HepG2 (cell line): Measurements from ENCODE around the gene DHRS1. TPM values are rescaled to one million over a fixed set of nuclear protein-coding genes. Genes with fewer than 3 reads are reported as not detected.

ENCODE experiments used
- AHDC1 ChIP-seq: sonication (generic); formaldehyde crosslinking; IDR thresholded peaks from 2 replicates; pipeline ENCODE4 v1.5.1; 2020; ENCODE audit warnings: mild to moderate bottlenecking, missing genetic modification reagents, borderline replicate concordance
- ETV6 ChIP-seq: sonication (generic); formaldehyde crosslinking; conservative IDR thresholded peaks from 2 replicates; pipeline ENCODE4 v1.4.0; 2020; ENCODE audit warnings: missing genetic modification reagents
- HMG20A ChIP-seq: IDR thresholded peaks from 2 replicates; pipeline ENCODE4 v1.6.1; 2016; ENCODE audit warnings: borderline replicate concordance
- KAT2B ChIP-seq: fragments of 150-350 bp; IDR thresholded peaks from 2 replicates; pipeline ENCODE4 v1.6.1; 2014; ENCODE audit warnings: low read depth, low read length, borderline replicate concordance
- MAFG ChIP-seq: sonication (generic); formaldehyde crosslinking; IDR thresholded peaks from 2 replicates; pipeline ENCODE4 v1.5.1; 2020; ENCODE audit warnings: mild to moderate bottlenecking, missing genetic modification reagents
- MZF1 ChIP-seq: sonication (generic); formaldehyde crosslinking; IDR thresholded peaks from 2 replicates; pipeline ENCODE4 v1.8.1; 2023; ENCODE audit warnings: mild to moderate bottlenecking, missing genetic modification reagents, borderline replicate concordance
- NR2F6 ChIP-seq, 2 experiments: IDR thresholded peaks; 2 replicates each; pipeline ENCODE4 v1.6.1; 2016; ENCODE audit warnings: antibody characterized with exemption in 1 of 2, mild to moderate bottlenecking in 1 of 2
- PCBP2 ChIP-seq: fragments of 200-400 bp; formaldehyde crosslinking; optimal IDR thresholded peaks from 2 replicates; pipeline ENCODE3; 2018; ENCODE audit warnings: low read length, low read depth; ENCODE audit not compliant: poor library complexity, severe bottlenecking
- SMC3 ChIP-seq: IDR thresholded peaks from 2 replicates; pipeline ENCODE4 v1.6.1; 2011; ENCODE audit warnings: low read length, improper control_type of control experiment
- ZMAT3 ChIP-seq: sonication (generic); formaldehyde crosslinking; conservative IDR thresholded peaks from 2 replicates; pipeline ENCODE4 v1.7.0; 2021; ENCODE audit warnings: missing genetic modification reagents
- ZNF101 ChIP-seq: sonication (generic); formaldehyde crosslinking; IDR thresholded peaks from 2 replicates; pipeline ENCODE4 v1.4.0; 2020; ENCODE audit warnings: mild to moderate bottlenecking, low read depth, missing genetic modification reagents, borderline replicate concordance
- ZNF20 ChIP-seq: sonication (generic); formaldehyde crosslinking; IDR thresholded peaks from 2 replicates; pipeline ENCODE4 v1.4.0; 2020; ENCODE audit warnings: mild to moderate bottlenecking, moderate library complexity, missing genetic modification reagents
- ZNF292 ChIP-seq: sonication (generic); formaldehyde crosslinking; IDR thresholded peaks from 2 replicates; pipeline ENCODE4 v1.8.1; 2022; ENCODE audit warnings: mild to moderate bottlenecking, low read depth, missing genetic modification reagents, borderline replicate concordance
- ZNF414 ChIP-seq: sonication (generic); formaldehyde crosslinking; IDR thresholded peaks from 2 replicates; pipeline ENCODE4 v1.5.0; 2020; ENCODE audit warnings: missing genetic modification reagents
- ZNF446 ChIP-seq: sonication (generic); formaldehyde crosslinking; IDR thresholded peaks from 2 replicates; pipeline ENCODE4 v1.5.0; 2020; ENCODE audit warnings: mild to moderate bottlenecking, missing genetic modification reagents
- ZNF720 ChIP-seq: sonication (generic); formaldehyde crosslinking; IDR thresholded peaks from 2 replicates; pipeline ENCODE4 v1.4.0; 2020; ENCODE audit warnings: missing genetic modification reagents
- ZNF788 ChIP-seq: sonication (generic); formaldehyde crosslinking; IDR thresholded peaks from 2 replicates; pipeline ENCODE4 v1.5.0; 2020; ENCODE audit warnings: mild to moderate bottlenecking, missing genetic modification reagents, borderline replicate concordance
- ZSCAN22 ChIP-seq: sonication (generic); formaldehyde crosslinking; IDR thresholded peaks from 2 replicates; pipeline ENCODE4 v1.4.0; 2020; ENCODE audit warnings: mild to moderate bottlenecking, missing genetic modification reagents
- polyA plus RNA-seq, 8 experiments: library from polyadenylated mRNA; depleted of rRNA in 3 of 8; stranded (reverse) in 7 of 8; unstranded in 1 of 8; fragments of >200 nt; fragmentation: Illumina TruSeq in 4 of 8; extraction: Trizol in 4 of 8; gene quantifications; 2 replicates each; pipeline versions ENCODE4 v1.2.1 to v1.2.3, GENCODE V29; 2011 to 2016; ENCODE audit warnings: low read depth in 4 of 8, missing spikeins in 1 of 8, mixed read lengths in 1 of 8; ENCODE audit not compliant: insufficient read depth in 1 of 8
- total RNA-seq, 5 experiments: library from RNA; depleted of rRNA; stranded (reverse); fragments of >200 nt; fragmentation: Illumina TruSeq; extraction: Trizol; gene quantifications; 2 replicates each; pipeline ENCODE4 v1.2.3, GENCODE V29; 2016; ENCODE audit warnings: low read depth in 1 of 5
- TF ChIP-seq, protein P1 (sequence below): sonication (generic); formaldehyde crosslinking; IDR thresholded peaks from 2 replicates; pipeline ENCODE4 v1.4.0; 2020; ENCODE audit warnings: missing genetic modification reagents
- TF ChIP-seq, protein P2 (sequence below): sonication (generic); formaldehyde crosslinking; IDR thresholded peaks from 2 replicates; pipeline ENCODE4 v1.4.0; 2020; ENCODE audit warnings: missing genetic modification reagents

Gene DHRS1
- total and polyA plus RNA-seq, 2 of the 13 experiments (the other 11 are each of a cell fraction or from before 2014, with no cell fraction given), result 49.8 to 60.8 TPM

- TF ChIP-seq AHDC1 (peak; percentile 43; the same call in 1 of the 2 replicates), ZNF292 (CRISPR knock-in tag) (peak; percentile 67), MAFG (CRISPR knock-in tag) (peak; percentile 71), ZNF101 (peak; percentile 96), ZNF720 (CRISPR knock-in tag) (peak; percentile 86; the same call in 1 of the 2 replicates), ZNF446 (peak; percentile 78), ZSCAN22 (CRISPR knock-in tag) (peak; percentile 81), ZNF414 (CRISPR knock-in tag) (peak; percentile 99; the same call in 1 of the 2 replicates), ZMAT3 (CRISPR knock-in tag) (peak; percentile 97), KAT2B (no peak), ETV6 (CRISPR knock-in tag) (peak; percentile 86), ZNF788 (CRISPR knock-in tag) (peak; percentile 91; the same call in 1 of the 2 replicates), NR2F6 (IDR thresholded peaks at IDR 0.05) (no peak), NR2F6 (CRISPR knock-in tag; IDR thresholded peaks at IDR 0.05) (peak; percentile 33; the same call in 1 of the 2 replicates), HMG20A (CRISPR knock-in tag) (no peak), SMC3 (peak; percentile 88), ZNF20 (CRISPR knock-in tag) (no peak), MZF1 (CRISPR knock-in tag) (peak; percentile 75; the same call in 1 of the 2 replicates), PCBP2 (no peak)
- TF ChIP-seq, protein P1, sequence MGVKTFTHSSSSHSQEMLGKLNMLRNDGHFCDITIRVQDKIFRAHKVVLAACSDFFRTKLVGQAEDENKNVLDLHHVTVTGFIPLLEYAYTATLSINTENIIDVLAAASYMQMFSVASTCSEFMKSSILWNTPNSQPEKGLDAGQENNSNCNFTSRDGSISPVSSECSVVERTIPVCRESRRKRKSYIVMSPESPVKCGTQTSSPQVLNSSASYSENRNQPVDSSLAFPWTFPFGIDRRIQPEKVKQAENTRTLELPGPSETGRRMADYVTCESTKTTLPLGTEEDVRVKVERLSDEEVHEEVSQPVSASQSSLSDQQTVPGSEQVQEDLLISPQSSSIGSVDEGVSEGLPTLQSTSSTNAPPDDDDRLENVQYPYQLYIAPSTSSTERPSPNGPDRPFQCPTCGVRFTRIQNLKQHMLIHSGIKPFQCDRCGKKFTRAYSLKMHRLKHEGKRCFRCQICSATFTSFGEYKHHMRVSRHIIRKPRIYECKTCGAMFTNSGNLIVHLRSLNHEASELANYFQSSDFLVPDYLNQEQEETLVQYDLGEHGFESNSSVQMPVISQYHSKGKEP (CRISPR knock-in tag), result 0 out of 2 replicates have a peak, but pooled peaks have one; percentile 56
- TF ChIP-seq, protein P2, sequence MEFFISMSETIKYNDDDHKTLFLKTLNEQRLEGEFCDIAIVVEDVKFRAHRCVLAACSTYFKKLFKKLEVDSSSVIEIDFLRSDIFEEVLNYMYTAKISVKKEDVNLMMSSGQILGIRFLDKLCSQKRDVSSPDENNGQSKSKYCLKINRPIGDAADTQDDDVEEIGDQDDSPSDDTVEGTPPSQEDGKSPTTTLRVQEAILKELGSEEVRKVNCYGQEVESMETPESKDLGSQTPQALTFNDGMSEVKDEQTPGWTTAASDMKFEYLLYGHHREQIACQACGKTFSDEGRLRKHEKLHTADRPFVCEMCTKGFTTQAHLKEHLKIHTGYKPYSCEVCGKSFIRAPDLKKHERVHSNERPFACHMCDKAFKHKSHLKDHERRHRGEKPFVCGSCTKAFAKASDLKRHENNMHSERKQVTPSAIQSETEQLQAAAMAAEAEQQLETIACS (CRISPR knock-in tag), result no peak
Measured at GRCh38 chr14:24332268-24332993, 32.9 kb upstream of the DHRS1 start (continued).
